Left ventricle myocardium inferior (tissue), 1 donor: Measurements from ENCODE around the gene PTMA. TPM values are rescaled to one million over a fixed set of nuclear protein-coding genes. Genes with fewer than 3 reads are reported as not detected.

Experiments used
- DNase-seq: peaks from one replicate; pipeline ENCODE4 v3.0.0-alpha.2; 2020
- H3K27ac ChIP-seq: fragments of 200-600 bp; replicated peaks from 2 replicates; pipeline ENCODE4 v1.8.0; 2021
- H3K27me3 ChIP-seq: fragments of 200-600 bp; 2 replicates; pipeline ENCODE4 v1.8.0; 2021; ENCODE audit warnings: low read depth
- H3K36me3 ChIP-seq: fragments of 200-600 bp; 2 replicates; pipeline ENCODE4 v1.8.0; 2021
- H3K4me1 ChIP-seq: fragments of 200-600 bp; 2 replicates; pipeline ENCODE4 v1.8.0; 2021
- H3K4me3 ChIP-seq: fragments of 200-600 bp; 2 replicates; pipeline ENCODE4 v1.8.0; 2021; ENCODE audit warnings: mild to moderate bottlenecking, moderate library complexity
- H3K9me3 ChIP-seq: fragments of 200-600 bp; replicated peaks from 2 replicates; pipeline ENCODE4 v1.8.0; 2021
- CTCF ChIP-seq: fragments of 200-600 bp; IDR thresholded peaks from 2 replicates; pipeline ENCODE4 v1.8.0; 2021; ENCODE audit warnings: antibody characterized with exemption, mild to moderate bottlenecking, borderline replicate concordance
- intact Hi-C: fragments of 100-400 bp; cut with micrococcal nuclease; formaldehyde crosslinking; loops from one replicate; pipeline ENCODE4 v1.11.0; 2022
- total RNA-seq: library from RNA; stranded (reverse); fragmentation: NEBNext Ultra II Directional; extraction: Animal tissue kit (Norgen Biotek cat#: 25700); gene quantifications from one replicate; pipeline ENCODE4 v1.2.1, GENCODE V29; 2021
- donor health status: DM: no; HTN: yes; CAD: no; lungs with severe emphysema.

Gene PTMA
- total RNA-seq, 1 donor from 2014 or later = 209 TPM

- intact Hi-C loops = no loop called here
- no peak overlapping the region for H3K27ac ChIP-seq
- H3K4me1 ChIP-seq = peaks cover 9% of the 10 kb centered on the region
- H3K36me3 ChIP-seq = no peaks in the 10 kb centered on the region
- H3K27me3 ChIP-seq = no peaks in the 10 kb centered on the region
- TF ChIP-seq CTCF = no peak
- DNase-seq = no peak
- H3K4me3 ChIP-seq = no peak overlapping the region
- no peaks in the 10 kb centered on the region for H3K9me3 ChIP-seq
Measured at GRCh38 chr2:231693956-231694355, 14.4 kb upstream of the PTMA start.

GRCh38 chr2:231696004-231696367 lies 12.3 kb upstream of the PTMA start:
- TF ChIP-seq CTCF = no peak
- Histone ChIP-seq H3K27ac (peak overlapping the region; percentile 23), H3K36me3 (no peaks in the 10 kb centered on the region), H3K9me3 (no peaks in the 10 kb centered on the region), H3K4me3 (no peak overlapping the region), H3K27me3 (no peaks in the 10 kb centered on the region), H3K4me1 (peaks cover 3% of the 10 kb centered on the region)
- intact Hi-C loops = no loop called here
- DNase-seq = no peak

- intact Hi-C loops = no loop called here
- Histone ChIP-seq H3K4me3 (no peak overlapping the region), H3K4me1 (peaks cover 11% of the 10 kb centered on the region), H3K9me3 (no peaks in the 10 kb centered on the region), H3K27ac (peak overlapping the region; percentile 58), H3K36me3 (no peaks in the 10 kb centered on the region), H3K27me3 (no peaks in the 10 kb centered on the region)
- DNase-seq = peak; percentile 57
- no peak for TF ChIP-seq CTCF
Measured at GRCh38 chr2:231699006-231699405, 9.3 kb upstream of the PTMA start.

DNA sequence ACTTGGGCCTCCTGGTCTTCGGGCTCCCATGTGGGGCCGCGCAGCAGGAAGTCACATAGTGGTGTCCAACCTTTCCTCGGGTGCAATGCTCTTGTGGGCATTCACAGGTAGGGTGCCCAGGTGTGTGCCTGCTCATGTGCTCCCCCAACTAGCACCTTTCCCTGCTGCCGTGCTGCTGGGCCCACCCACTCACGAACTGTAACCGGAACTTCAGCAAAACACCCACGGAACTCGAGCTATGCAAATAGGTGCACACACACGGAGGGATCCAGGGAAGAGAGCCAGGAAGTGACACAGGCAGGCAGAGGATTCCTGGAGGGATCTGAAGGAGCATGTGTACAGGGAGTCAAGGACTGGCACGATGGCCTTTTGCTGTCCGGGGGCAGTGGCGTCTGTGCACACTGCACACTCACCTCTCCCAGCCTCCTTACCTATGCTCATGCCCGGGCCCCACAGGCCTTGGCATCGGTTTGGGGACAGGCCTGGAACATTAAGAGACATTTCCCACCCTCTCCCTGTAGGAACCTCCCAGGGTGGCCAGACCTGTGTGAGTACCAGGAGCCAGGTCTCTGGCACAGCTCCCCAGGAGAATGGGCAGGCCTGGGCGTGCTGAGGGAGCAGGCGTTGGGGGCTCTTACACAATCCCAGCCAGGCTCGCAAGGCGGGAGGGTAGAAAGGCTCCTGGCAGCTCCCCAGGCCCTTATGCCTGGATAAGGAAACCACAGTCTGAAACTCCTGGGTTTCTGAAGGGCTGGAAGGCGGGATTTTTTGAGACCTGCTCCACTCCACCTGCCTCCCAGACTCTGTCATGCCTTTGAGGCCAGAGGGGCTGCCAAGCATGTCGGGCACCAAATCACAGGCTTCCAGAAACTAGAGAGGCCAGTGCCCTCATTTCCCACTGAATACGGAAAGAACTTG lies 6.6 kb upstream of the PTMA start:
- peak overlapping the region; percentile 34 for H3K27ac ChIP-seq
- H3K4me1 ChIP-seq = peaks cover 30% of the 10 kb centered on the region
- no peak overlapping the region for H3K4me3 ChIP-seq
- no peaks in the 10 kb centered on the region for H3K27me3 ChIP-seq
- TF ChIP-seq CTCF = no peak
- no peak for DNase-seq
- intact Hi-C loops = no loop called here
- H3K36me3 ChIP-seq = no peaks in the 10 kb centered on the region
- H3K9me3 ChIP-seq = no peaks in the 10 kb centered on the region

DNA sequence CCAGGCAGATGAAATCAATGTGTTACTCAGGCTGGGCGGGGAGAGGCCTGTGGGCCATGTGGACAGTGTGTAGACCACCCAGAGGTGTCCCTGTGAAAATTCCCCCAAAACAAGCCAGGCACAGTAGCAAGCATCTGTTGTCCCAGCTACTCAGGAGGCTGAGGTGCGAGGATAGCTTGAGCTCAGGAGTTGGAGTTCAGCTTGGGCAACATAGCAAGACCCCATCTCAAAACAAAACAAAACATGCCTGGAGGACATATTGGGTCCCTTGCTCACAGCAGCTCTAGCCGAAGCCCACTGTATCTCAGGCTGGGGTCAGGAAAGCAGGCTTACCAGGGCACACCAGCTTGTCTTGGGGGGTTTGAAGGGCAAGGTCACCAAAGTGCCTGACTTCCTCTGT lies 4.3 kb upstream of the PTMA start:
- no peak for DNase-seq
- intact Hi-C loops = no loop called here
- Histone ChIP-seq H3K4me1 (peaks cover 38% of the 10 kb centered on the region), H3K27ac (no peak overlapping the region), H3K27me3 (no peaks in the 10 kb centered on the region), H3K36me3 (no peaks in the 10 kb centered on the region), H3K4me3 (no peak overlapping the region), H3K9me3 (no peaks in the 10 kb centered on the region)
- TF ChIP-seq CTCF = no peak
